GM21381 (cell line): ENCODE data around the gene RPL32.
"Not testable (repeated sequence)": the region's sequence is repeated elsewhere in the genome, so short reads cannot be mapped to it uniquely, and the experiment has no call there.

Experiments used
- ATAC-seq: cut with Tn5 transposase; IDR thresholded peaks from one replicate; pipeline ENCODE4 v1.9.1; 2021; ENCODE audit warnings: mild to moderate bottlenecking, moderate library complexity; ENCODE audit not compliant: unreplicated experiment

RPL32 gene

DNA sequence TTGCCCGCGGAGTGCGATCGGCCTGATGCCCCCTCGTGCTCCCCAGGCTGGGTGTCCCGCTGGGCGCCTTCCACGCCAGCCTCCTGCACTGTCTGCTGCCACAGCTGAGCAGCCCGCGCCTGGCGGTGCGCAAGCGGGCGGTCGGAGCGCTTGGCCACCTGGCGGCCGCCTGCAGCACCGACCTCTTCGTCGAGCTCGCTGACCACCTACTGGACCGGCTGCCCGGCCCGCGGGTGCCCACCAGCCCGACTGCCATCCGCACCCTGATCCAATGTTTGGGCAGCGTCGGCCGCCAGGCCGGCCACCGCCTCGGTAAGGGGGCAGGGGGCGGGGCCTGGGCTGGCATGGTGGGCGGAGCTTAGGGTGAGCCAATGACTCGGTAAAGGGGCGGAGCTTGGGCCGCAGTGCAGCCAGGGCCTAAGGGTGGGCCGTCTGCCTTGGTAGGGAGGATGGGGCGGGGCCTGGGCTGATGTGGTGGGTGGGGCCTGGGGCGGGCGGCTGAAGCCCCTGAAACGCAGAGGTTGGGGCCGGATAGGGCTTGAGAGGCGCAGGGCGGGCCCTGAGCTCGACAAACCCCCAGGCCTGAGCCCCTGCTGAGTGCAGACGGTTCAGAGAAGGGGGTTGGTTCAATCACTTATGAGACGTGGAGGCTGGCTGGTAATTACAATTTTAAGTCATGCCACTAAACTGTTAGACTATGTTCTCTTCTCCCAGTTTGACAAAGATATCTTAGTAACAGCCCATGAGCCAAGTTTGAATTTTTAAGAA lies 31.2 kb downstream of the RPL32 start:
- ATAC-seq, result peak; percentile 99

- ATAC-seq, result no peak
These were observed 31.9 kb downstream of the RPL32 start for GRCh38 chr3:12809435-12809834.

GRCh38 chr3:12809001-12809400 lies 32.4 kb downstream of the RPL32 start:
- no peak for ATAC-seq

GRCh38 chr3:12808587-12808986 lies 32.8 kb downstream of the RPL32 start:
- no peak for ATAC-seq

GRCh38 chr3:12807601-12808359 lies 33.6 kb downstream of the RPL32 start:
- no peak for ATAC-seq

DNA sequence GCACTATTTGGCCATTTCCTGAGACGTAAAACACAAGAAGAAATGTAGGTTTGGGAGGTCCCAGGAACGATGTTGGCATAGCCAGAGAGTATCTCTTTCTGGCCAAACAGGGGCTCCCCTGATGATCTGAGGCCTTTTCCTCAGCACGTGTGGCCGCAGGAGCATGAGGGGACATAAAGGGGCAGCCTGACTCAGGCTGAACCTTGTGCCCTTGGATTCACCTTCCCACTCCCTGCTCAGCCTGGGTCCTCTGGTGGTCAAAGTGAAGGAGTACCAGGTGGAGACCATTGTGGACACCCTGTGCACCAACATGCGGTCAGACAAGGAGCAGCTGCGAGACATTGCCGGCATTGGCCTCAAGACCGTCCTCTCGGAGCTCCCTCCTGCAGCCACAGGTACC lies 34.3 kb downstream of the RPL32 start:
- no peak for ATAC-seq

DNA sequence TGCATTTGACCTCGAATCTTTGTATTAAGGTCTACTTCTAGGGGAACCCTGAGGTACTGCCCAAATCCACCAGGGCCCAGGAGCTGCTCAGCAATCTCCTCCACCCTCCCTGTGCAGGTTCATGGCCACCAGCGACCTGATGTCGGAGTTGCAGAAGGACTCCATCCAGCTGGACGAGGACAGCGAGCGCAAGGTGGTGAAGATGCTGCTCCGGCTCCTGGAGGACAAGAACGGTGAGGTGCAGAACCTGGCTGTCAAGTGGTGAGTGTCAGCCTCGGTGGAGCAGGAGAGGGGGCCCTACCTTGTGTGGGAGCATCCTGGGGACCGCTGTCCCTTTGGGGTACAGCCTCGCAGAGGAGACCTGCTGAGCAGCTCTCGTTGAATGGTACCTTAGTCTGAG lies 38.0 kb downstream of the RPL32 start:
- no peak for ATAC-seq

DNA sequence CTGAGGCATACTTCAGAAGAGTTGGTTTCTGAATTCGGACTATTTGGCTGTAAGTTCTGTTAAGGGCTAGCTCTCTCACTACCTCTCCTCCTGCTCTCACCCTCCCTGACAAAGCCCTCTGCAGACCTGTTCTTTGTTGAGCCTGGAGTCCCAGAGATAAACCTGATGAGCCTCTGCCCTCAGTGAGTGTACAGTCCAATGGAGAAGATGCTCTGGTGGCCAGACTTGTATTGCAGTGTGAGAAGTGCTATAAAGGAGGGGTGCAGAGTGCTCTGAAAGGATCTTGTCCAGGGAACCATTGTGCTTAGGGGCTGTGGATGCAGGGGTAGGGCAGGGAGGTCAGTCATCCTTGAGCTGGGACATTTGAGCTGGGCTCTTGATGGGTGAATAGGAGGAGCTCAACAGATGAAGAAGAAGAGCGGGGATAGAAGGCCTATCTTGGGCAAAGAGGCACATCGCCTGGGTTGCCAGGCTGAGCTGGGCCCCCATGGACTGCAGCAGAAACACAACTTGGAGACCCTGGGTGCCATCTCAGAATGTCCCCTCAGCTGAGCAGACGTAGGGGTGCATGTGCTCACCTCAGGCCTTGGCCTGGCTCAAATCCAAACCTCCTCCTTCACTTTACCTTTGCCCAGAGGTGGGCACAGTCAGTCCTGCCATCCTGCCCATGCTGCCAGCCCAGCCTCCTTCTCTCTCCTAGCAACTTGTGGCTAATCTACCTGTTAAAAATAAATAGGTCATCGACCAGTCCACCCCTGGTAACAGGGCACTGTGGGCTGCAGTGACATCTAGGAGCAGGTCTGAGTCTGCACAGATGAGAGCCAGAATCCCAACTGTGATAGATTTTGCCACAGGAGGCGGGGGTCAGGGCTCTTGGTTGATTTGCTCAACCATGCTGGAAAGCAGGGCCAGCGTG lies 41.6 kb downstream of the RPL32 start:
- no peak for ATAC-seq

DNA sequence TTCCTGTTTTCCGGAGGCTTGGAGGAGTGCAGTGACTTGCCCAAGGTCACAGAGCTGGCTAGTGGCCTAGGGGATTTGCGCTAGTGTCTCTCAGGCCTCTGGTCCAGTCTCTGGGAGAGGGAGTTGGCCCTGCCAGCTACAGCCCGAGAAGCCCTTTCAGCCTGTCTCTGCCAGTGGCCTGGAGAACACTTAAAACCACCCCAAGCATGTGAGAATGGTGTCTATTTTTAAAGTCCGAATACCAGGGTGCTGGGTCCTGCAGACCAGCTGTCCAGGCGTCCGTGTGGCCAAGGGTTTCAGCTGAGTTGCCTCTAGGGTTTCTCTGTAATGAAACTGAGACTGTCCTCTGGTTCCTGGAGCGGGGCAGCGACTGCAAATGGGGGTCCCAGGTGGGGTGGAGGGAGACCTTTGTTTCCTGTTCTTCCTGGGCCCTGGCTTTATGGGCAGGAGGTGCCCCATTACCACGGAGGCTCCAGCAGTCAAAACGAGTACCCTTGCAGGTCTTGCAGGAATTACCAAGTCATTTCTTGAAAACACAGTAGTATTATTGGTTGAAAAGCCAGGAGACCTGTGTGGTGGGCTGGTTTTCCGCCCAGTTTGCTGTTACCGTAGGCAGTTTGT lies 42.7 kb downstream of the RPL32 start:
- ATAC-seq, result no peak

DNA sequence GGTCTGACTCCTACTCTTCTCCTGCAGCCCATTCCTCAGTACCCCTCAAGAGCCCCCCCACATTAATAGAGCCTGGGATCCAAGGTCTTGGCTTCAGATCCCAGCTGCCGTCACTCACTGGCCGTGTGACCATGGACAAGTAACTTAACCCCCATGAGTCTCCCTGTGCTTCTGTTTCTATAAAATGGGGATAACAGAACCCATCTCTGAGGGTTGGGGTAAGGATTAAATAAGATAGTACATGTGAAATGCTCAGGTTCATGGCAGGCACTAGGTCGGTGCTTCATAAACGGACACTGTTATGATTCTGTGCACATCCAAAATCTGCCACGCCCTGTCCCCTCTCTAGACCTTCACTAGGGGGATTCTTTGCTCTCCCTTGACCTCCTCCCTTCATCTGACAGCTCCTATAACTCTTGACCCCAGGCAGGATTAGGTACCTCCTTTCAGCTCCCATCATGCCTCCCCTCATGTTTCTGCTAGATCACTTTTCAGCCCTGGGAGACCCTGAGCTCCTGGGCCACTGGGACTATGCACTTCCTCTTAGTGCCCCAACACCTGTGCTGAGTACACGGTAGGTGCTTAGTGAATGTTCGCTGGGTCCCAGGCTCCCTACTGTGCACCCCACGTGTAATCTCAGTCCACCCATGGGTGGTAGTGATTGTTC lies 43.3 kb downstream of the RPL32 start:
- no peak for ATAC-seq

DNA sequence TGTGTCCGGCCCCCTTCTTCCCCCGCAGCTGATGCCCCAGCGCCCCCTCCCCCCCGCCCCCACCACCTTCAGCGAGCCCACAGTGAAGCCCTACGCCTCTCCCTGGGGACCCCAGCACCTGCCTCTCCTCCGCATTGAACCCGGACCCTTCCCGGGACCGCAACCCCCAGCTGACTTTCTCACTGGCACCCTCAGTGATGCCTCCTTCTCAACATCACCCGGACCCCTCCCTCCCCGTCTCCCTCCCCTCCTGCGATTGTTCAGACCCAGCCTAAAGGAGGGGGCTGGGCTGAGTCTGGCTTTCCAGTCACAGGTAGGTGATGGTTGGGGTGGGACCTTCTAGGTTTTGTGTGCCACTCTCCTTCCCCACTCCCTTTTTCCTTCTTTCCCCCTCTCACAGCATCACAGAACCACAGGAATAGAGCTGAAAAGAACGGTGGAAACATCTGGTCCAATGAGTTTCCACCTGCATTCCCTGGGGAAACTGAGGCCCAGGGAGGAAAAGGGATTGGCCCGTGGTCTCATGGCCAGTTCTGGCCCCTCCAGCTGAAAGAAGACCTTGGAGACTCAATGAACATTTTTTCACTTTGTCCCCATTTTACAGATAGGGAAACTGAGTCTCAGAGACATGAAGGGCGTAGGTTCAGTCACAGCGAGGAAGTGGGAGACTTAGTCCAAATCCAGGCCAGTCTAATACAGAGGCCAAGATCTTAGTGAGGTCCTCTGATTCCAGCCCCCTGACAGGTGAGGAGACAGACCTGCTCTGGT lies 44.1 kb downstream of the RPL32 start:
- ATAC-seq, result no peak

- ATAC-seq, result no peak
These were observed 44.9 kb downstream of the RPL32 start, which contains the start of gene CAND2 for GRCh38 chr3:12796171-12797123. TSS of gene CAND2 (plus strand) at chr3:12796680. CDS start at chr3:12796721, 41 bp downstream.

DNA sequence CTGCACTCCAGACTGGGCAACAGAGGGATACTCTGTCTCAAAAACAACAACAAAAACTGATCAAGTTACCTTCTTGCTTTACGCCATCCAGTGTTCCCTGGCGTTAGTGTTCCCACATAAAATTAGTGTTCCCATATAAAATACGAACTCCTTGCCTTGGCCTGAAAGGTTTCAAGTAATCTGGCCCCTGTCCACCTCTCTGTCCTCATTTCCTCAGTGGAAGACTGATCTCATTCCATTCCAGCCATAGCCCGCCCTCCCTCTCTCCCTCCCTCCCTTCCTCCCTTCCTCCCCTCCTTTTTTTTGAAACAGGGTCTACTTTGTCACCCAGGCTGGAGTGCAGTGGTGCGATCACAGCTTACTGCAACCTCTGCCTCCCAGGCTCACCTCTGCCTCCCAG lies 47.7 kb downstream of the RPL32 start:
- no peak for ATAC-seq

GRCh38 chr3:12791430-12791829 lies 49.9 kb downstream of the RPL32 start:
- ATAC-seq, result no peak

- ATAC-seq, result not testable (repeated sequence)
These were observed 53.2 kb downstream of the RPL32 start for GRCh38 chr3:12787967-12788690.

DNA sequence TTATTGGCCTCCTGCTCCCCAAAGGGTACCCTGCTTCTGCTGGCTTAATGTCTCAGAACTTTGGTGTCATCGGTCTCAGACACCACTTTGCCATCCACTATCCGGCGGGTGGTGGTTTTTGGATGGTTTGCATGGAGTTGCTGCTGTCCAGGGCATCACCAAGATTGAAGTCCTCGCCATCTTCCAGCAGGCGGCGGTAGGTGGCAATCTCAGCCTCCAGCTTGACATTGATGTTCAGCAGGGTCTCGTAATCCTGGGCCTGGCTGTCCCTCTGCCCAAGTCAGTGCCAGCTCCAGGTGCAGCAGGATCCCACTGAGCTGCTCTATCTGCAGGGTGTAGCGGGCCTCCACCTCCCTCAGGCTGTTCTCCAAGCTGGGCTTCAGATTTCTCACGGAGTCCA lies 54.0 kb downstream of the RPL32 start:
- not testable (repeated sequence) for ATAC-seq

DNA sequence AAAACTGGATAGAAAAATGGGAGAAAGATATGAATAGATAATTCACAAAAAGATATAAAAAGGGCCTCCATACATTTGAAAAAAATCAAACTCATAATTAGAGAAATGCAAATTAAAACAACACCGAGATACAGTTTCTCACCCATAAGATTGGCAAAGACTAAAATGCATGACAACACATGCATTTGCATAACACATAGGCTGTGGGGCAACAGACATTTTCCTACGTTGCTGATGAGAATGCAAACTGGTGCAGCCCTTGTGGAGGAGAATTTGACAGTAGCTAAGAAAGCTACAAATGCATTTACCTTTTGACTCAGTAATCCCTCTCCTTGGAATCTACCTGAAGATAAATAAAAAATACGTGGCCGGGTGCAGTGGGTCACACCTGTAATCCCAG lies 56.3 kb downstream of the RPL32 start:
- ATAC-seq, result no peak
